SK-N-MC (cell line): ENCODE results near the gene ZNF618.

Source experiments
- EZH2 ChIP-seq: fragments of 200-600 bp; sonication (generic); IDR thresholded peaks from one replicate; pipeline ENCODE4 v1.6.1; 2017; ENCODE audit warnings: antibody characterized with exemption
- POLR2AphosphoS5 ChIP-seq: IDR thresholded peaks from 2 replicates; pipeline ENCODE4 v1.6.1; 2012; ENCODE audit warnings: mild to moderate bottlenecking, low read depth, low read length, borderline replicate concordance

DNA sequence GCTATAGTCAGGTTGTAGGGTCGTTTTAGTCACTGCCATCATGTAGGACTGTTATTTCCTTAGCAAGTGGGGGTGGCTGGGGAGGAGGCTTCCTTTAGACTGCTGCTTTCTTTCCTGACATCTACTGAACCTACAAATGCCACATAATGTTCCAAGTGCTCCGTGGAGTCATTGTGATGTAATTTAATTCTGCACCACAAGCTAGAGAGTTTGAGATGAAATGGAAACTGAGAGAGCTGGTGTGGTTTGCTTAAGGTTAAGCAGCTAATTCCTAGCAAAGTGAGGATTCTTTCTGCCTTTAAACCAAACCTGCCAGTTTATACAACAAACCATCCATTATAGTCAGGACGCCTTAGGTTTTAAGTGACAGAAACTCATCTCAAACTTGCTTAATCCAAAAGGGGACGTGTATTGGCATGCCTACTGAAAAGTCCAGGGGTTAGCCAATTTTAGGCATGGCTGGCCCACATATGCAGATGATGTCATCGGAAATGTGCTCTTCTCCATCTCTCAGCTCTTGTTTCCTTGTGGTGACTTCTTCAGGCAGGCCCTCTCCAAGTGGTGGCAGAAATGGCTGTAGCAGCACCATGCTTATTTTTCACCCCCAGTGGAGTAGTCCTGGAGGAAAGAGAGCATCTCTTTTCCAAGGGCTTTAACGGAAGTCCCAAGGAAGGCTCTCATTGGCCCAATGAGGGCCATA is 30.5 kb downstream of the ZNF618 start:
- TF ChIP-seq EZH2 (no peak), POLR2AphosphoS5 (no peak)
